Measurements from ENCODE around the gene ARL2BP.

DNA sequence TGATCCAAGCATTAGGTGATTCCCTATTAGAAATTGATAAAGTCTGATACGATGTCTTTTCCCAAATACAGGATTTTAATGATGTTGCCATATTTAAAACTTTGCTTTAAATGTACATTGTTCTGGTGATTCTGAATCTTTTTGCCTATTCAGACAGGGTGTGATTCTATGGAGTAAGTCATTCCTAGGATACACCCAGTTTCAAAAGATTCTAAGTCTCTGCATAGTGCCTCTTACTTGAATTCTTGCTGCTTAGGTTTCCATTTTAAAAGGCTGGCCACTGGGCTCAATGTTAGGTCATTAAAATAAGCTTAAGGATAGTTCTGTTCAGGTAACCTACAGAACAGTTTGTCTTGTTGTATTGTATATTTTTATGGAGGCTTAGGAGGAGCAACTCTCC lies 22.0 kb upstream of the ARL2BP start:
- no peak for TF ChIP-seq POLR2A (IDR thresholded peaks at IDR 0.05)
- TF ChIP-seq, protein P1, sequence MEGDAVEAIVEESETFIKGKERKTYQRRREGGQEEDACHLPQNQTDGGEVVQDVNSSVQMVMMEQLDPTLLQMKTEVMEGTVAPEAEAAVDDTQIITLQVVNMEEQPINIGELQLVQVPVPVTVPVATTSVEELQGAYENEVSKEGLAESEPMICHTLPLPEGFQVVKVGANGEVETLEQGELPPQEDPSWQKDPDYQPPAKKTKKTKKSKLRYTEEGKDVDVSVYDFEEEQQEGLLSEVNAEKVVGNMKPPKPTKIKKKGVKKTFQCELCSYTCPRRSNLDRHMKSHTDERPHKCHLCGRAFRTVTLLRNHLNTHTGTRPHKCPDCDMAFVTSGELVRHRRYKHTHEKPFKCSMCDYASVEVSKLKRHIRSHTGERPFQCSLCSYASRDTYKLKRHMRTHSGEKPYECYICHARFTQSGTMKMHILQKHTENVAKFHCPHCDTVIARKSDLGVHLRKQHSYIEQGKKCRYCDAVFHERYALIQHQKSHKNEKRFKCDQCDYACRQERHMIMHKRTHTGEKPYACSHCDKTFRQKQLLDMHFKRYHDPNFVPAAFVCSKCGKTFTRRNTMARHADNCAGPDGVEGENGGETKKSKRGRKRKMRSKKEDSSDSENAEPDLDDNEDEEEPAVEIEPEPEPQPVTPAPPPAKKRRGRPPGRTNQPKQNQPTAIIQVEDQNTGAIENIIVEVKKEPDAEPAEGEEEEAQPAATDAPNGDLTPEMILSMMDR (IDR thresholded peaks at IDR 0.05) = no peak

All from suprapubic skin (tissue), 3 donors.